HepG2 (cell line): ENCODE data around the gene AGPAT2. TPM values are rescaled to one million over a fixed set of nuclear protein-coding genes. Genes with fewer than 3 reads are reported as not detected.

Source experiments
- ATAC-seq: fragments of 200-7000 bp; cut with Tn5 transposase; 3 replicates; pipeline ENCODE4 v1.9.1; 2020; ENCODE audit warnings: mild to moderate bottlenecking, moderate library complexity
- BruUV-seq: library from RNA; stranded (reverse); fragments of 400-500 nt; replicated peaks from 2 replicates; lab custom pipeline; 2021; lab: Mats Ljungman, UMichigan
- CTCF ChIA-PET: fragments of 300-600 bp; formaldehyde crosslinking; extraction: SDS; loops from one replicate; lab custom pipeline; 2021; ENCODE audit warnings: low total read pairs, inconsistent platforms, low intra/inter-chr PET ratio; lab: Yijun Ruan, JAX
- POLR2A ChIA-PET: fragments of 350-600 bp; sonication (Branson Sonifier 250); formaldehyde crosslinking; loops from one replicate; lab custom pipeline; 2020; ENCODE audit warnings: antibody characterized with exemption, inconsistent platforms; lab: Yijun Ruan, JAX
- DNase-seq: peaks from one replicate; pipeline ENCODE4 v3.0.0-alpha.2; 2015; ENCODE audit warnings: low spot score
- FAIRE-seq: peaks from 3 replicates; lab custom pipeline; 2011; peaks lifted over from hg19 to GRCh38; lab: Jason Lieb, UNC
- H2AFZ ChIP-seq: one replicate; pipeline ENCODE4 v1.6.1; 2011; ENCODE audit warnings: low read length, inconsistent platforms
- H3K27ac ChIP-seq: fragments of 300-600 bp; 3 replicates; pipeline ENCODE4 v1.8.0; 2011; ENCODE audit warnings: mixed run types, mild to moderate bottlenecking, mixed read lengths, low read length, inconsistent platforms; ENCODE audit not compliant: insufficient read depth; ENCODE audit errors: extremely low read length
- H3K27me3 ChIP-seq, 2 experiments: fragments of 200-600 bp in 1 of 2; 2 replicates in 1 of 2; 3 replicates in 1 of 2; pipeline versions ENCODE4 v1.6.0 to v1.8.0; 2011; ENCODE audit warnings: low read length in 2 of 2, mild to moderate bottlenecking in 2 of 2, moderate library complexity in 2 of 2, inconsistent platforms in 1 of 2; ENCODE audit not compliant: insufficient read depth in 2 of 2, control insufficient read depth in 1 of 2
- H3K36me3 ChIP-seq, 2 experiments: fragments of 200-600 bp in 1 of 2; replicated peaks in 1 of 2; 2 replicates in 1 of 2; 3 replicates in 1 of 2; pipeline versions ENCODE4 v1.5.1 to v1.8.0; 2011; ENCODE audit warnings: low read length in 2 of 2, inconsistent platforms in 1 of 2; ENCODE audit not compliant: insufficient read depth in 2 of 2, control insufficient read depth in 1 of 2
- H3K4me1 ChIP-seq: 2 replicates; pipeline ENCODE4 v1.5.1; 2012; ENCODE audit warnings: low read length, inconsistent platforms; ENCODE audit not compliant: insufficient read depth
- H3K4me2 ChIP-seq: 2 replicates; pipeline ENCODE4 v1.6.0; 2011; ENCODE audit warnings: low read depth, low read length, inconsistent platforms
- H3K4me3 ChIP-seq, 3 experiments: fragments of 200-600 bp in 1 of 3; sonication (generic), shearing (Covaris generic) in 1 of 3; replicated peaks in 1 of 3; 2 replicates each; pipeline ENCODE4 v1.5.1; 2011 to 2016; ENCODE audit warnings: low read length in 3 of 3, inconsistent platforms in 2 of 3, low read depth in 2 of 3, mild to moderate bottlenecking in 2 of 3, control low read depth in 1 of 3, mixed read lengths in 1 of 3; ENCODE audit not compliant: insufficient read depth in 1 of 3
- H3K79me2 ChIP-seq: one replicate; pipeline ENCODE4 v1.6.1; 2011; ENCODE audit warnings: low read length, inconsistent platforms; ENCODE audit not compliant: insufficient read depth
- H3K9ac ChIP-seq: 2 replicates; pipeline ENCODE4 v1.6.0; 2011; ENCODE audit warnings: mild to moderate bottlenecking, low read depth, low read length, inconsistent platforms; ENCODE audit not compliant: insufficient read depth
- H3K9me3 ChIP-seq: 2 replicates; pipeline ENCODE4 v1.5.1; 2012; ENCODE audit warnings: mild to moderate bottlenecking, low read length
- H4K20me1 ChIP-seq: 2 replicates; pipeline ENCODE4 v1.6.0; 2011; ENCODE audit warnings: inconsistent platforms, mild to moderate bottlenecking, low read length, moderate library complexity; ENCODE audit not compliant: insufficient read depth
- CHCHD3 ChIP-seq: sonication (generic); formaldehyde crosslinking; IDR thresholded peaks from 2 replicates; pipeline ENCODE4 v1.8.0; 2022; ENCODE audit warnings: mild to moderate bottlenecking, missing genetic modification reagents, moderate library complexity
- DNMT1 ChIP-seq: sonication (generic); formaldehyde crosslinking; IDR thresholded peaks from 2 replicates; pipeline ENCODE4 v1.5.1; 2020; ENCODE audit warnings: mild to moderate bottlenecking, missing genetic modification reagents
- MTA1 ChIP-seq: sonication (generic); formaldehyde crosslinking; IDR thresholded peaks from 2 replicates; pipeline ENCODE4 v1.4.0; 2020; ENCODE audit warnings: missing genetic modification reagents, mild to moderate bottlenecking, borderline replicate concordance
- NR3C1 ChIP-seq: sonication (generic); formaldehyde crosslinking; IDR thresholded peaks from 2 replicates; pipeline ENCODE4 v1.4.0; 2020; ENCODE audit warnings: missing genetic modification reagents
- RARA ChIP-seq: IDR thresholded peaks from 2 replicates; pipeline ENCODE4 v1.6.1; 2016; ENCODE audit warnings: missing genetic modification reagents, missing compliant biosample characterization
- RFXANK ChIP-seq: IDR thresholded peaks from 2 replicates; pipeline ENCODE4 v1.6.1; 2016
- ZFP91 ChIP-seq: sonication (generic); formaldehyde crosslinking; IDR thresholded peaks from 2 replicates; pipeline ENCODE4 v1.9.0; 2022; ENCODE audit warnings: missing genetic modification reagents, mild to moderate bottlenecking, borderline replicate concordance
- ZNF143 ChIP-seq: sonication (generic); formaldehyde crosslinking; IDR thresholded peaks from 2 replicates; pipeline ENCODE4 v1.4.0; 2020; ENCODE audit warnings: missing genetic modification reagents
- ZNF335 ChIP-seq: sonication (generic); formaldehyde crosslinking; IDR thresholded peaks from 2 replicates; pipeline ENCODE4 v1.4.0; 2020; ENCODE audit warnings: missing genetic modification reagents
- ZNF367 ChIP-seq: sonication (generic); formaldehyde crosslinking; IDR thresholded peaks from 2 replicates; pipeline ENCODE4 v1.4.0; 2020; ENCODE audit warnings: missing genetic modification reagents, borderline replicate concordance
- ZNF383 ChIP-seq: sonication (generic); formaldehyde crosslinking; IDR thresholded peaks from 2 replicates; pipeline ENCODE4 v1.4.0; 2020; ENCODE audit warnings: missing genetic modification reagents, mild to moderate bottlenecking, borderline replicate concordance
- ZNF878 ChIP-seq: sonication (generic); formaldehyde crosslinking; IDR thresholded peaks from 2 replicates; pipeline ENCODE4 v1.8.1; 2023; ENCODE audit warnings: mild to moderate bottlenecking, missing genetic modification reagents, moderate library complexity
- ZSCAN22 ChIP-seq: sonication (generic); formaldehyde crosslinking; IDR thresholded peaks from 2 replicates; pipeline ENCODE4 v1.4.0; 2020; ENCODE audit warnings: mild to moderate bottlenecking, missing genetic modification reagents
- WGBS: methylation state at CpG from one replicate; pipeline ENCODE4 v1.1.6; 2017; ENCODE audit warnings: low lambda C conversion rate; 5-methylcytosine and 5-hydroxymethylcytosine counted together
- in situ Hi-C: cut with HindIII; loops from 2 replicates; pipeline ENCODE4 v1.10.0; 2017; ENCODE audit warnings: low pct_unique_long_range_greater_than_20kb; ENCODE audit not compliant: extremely low pct_ligation_motif_present
- intact Hi-C: fragments of 100-400 bp; cut with micrococcal nuclease; formaldehyde crosslinking; loops from one replicate; pipeline ENCODE4 v1.10.0; 2022; ENCODE audit not compliant: unreplicated experiment
- polyA plus RNA-seq, 8 experiments: library from polyadenylated mRNA; depleted of rRNA in 3 of 8; stranded (reverse) in 7 of 8; unstranded in 1 of 8; fragments of >200 nt; fragmentation: Illumina TruSeq in 4 of 8; extraction: Trizol in 4 of 8; gene quantifications; 2 replicates each; pipeline versions ENCODE4 v1.2.1 to v1.2.3, GENCODE V29; 2011 to 2016; ENCODE audit warnings: low read depth in 4 of 8, missing spikeins in 1 of 8, mixed read lengths in 1 of 8; ENCODE audit not compliant: insufficient read depth in 1 of 8
- total RNA-seq, 5 experiments: library from RNA; depleted of rRNA; stranded (reverse); fragments of >200 nt; fragmentation: Illumina TruSeq; extraction: Trizol; gene quantifications; 2 replicates each; pipeline ENCODE4 v1.2.3, GENCODE V29; 2016; ENCODE audit warnings: low read depth in 1 of 5
- TF ChIP-seq, protein P1 (sequence below): sonication (generic); formaldehyde crosslinking; IDR thresholded peaks from 2 replicates; pipeline ENCODE4 v1.5.0; 2020; ENCODE audit warnings: mild to moderate bottlenecking, missing genetic modification reagents
- TF ChIP-seq, protein P2 (sequence below): sonication (generic); formaldehyde crosslinking; IDR thresholded peaks from 2 replicates; pipeline ENCODE4 v1.8.1; 2023; ENCODE audit warnings: mild to moderate bottlenecking, missing genetic modification reagents, borderline replicate concordance
- TF ChIP-seq, protein P3 (sequence below): sonication (generic); formaldehyde crosslinking; IDR thresholded peaks from 2 replicates; pipeline ENCODE4 v1.4.0; 2020; ENCODE audit warnings: missing genetic modification reagents, borderline replicate concordance

The AGPAT2 gene
- total and polyA plus RNA-seq, 2 of the 13 experiments (the other 11 are each of a cell fraction or from before 2014, with no cell fraction given) = 3.9 to 25.8 TPM

GRCh38 chr9:136630662-136630992 is 56.6 kb downstream of the AGPAT2 start:
- peaks cover 20% of the 10 kb centered on the region for H3K4me1 ChIP-seq
- ATAC-seq (no peak), FAIRE-seq (no peak), DNase-seq (no peak)
- H3K79me2 ChIP-seq = no peaks in the 10 kb centered on the region
- BruUV-seq = no TSS peak
- H3K36me3 ChIP-seq = no peaks in the 10 kb centered on the region
- in situ Hi-C loops = loop anchor here (25.0 kb wide), 1 partner anchor 293 kb away; the partner anchor contains the start of gene GPSM1
- no peak overlapping the region for H3K9ac ChIP-seq
- no peak overlapping the region for H3K27ac ChIP-seq
- ChIA-PET POLR2A (no interaction called here), CTCF (interaction anchor here (1.5 to 4.2 kb wide), 3 partner anchors 14 to 143 kb away, joined by 3 to 101 read pairs (median 5); no protein-coding TSS in a partner anchor)
- no peak overlapping the region for H3K4me2 ChIP-seq
- H2AFZ ChIP-seq = no peak overlapping the region
- peaks cover 18 to 60% of the 10 kb centered on the region in 2 experiments; a peak in 4 of 5 replicates for H3K27me3 ChIP-seq
- H3K9me3 ChIP-seq = no peaks in the 10 kb centered on the region
- intact Hi-C loops = loop anchor here (1.0 kb wide), 1 partner anchor 145 kb away; no protein-coding TSS in a partner anchor
- H4K20me1 ChIP-seq = peaks cover 17% of the 10 kb centered on the region; the same call in 1 of the 2 replicates
- 43% methylated on average over 12 of the region's 12 CpGs for WGBS
- TF ChIP-seq, protein P1, sequence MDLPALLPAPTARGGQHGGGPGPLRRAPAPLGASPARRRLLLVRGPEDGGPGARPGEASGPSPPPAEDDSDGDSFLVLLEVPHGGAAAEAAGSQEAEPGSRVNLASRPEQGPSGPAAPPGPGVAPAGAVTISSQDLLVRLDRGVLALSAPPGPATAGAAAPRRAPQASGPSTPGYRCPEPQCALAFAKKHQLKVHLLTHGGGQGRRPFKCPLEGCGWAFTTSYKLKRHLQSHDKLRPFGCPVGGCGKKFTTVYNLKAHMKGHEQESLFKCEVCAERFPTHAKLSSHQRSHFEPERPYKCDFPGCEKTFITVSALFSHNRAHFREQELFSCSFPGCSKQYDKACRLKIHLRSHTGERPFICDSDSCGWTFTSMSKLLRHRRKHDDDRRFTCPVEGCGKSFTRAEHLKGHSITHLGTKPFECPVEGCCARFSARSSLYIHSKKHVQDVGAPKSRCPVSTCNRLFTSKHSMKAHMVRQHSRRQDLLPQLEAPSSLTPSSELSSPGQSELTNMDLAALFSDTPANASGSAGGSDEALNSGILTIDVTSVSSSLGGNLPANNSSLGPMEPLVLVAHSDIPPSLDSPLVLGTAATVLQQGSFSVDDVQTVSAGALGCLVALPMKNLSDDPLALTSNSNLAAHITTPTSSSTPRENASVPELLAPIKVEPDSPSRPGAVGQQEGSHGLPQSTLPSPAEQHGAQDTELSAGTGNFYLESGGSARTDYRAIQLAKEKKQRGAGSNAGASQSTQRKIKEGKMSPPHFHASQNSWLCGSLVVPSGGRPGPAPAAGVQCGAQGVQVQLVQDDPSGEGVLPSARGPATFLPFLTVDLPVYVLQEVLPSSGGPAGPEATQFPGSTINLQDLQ = 0 out of 2 replicates have a peak, but pooled peaks have one; percentile 2
- 0 out of 2 replicates have a peak, but pooled peaks have one; percentile 1 for TF ChIP-seq MTA1
- TF ChIP-seq, protein P2, sequence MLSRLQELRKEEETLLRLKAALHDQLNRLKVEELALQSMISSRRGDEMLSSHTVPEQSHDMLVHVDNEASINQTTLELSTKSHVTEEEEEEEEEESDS (CRISPR knock-in tag) = no peak
- no peak for TF ChIP-seq NR3C1 (CRISPR knock-in tag)
- no peak for TF ChIP-seq ZNF143
- TF ChIP-seq ZFP91 (CRISPR knock-in tag) = peak; percentile 5; the same call in 1 of the 2 replicates
- TF ChIP-seq ZNF335 (CRISPR knock-in tag) = no peak
- 0 out of 2 replicates have a peak, but pooled peaks have one; percentile 18 for TF ChIP-seq DNMT1
- 0 out of 2 replicates have a peak, but pooled peaks have one; percentile 28 for TF ChIP-seq CHCHD3 (CRISPR knock-in tag)
- TF ChIP-seq ZSCAN22 = no peak
- TF ChIP-seq RFXANK (CRISPR knock-in tag) = no peak
- no peak for TF ChIP-seq RARA
- TF ChIP-seq ZNF878 = no peak
- no peak for TF ChIP-seq ZNF367 (CRISPR knock-in tag)
- no peak for TF ChIP-seq ZNF383 (CRISPR knock-in tag)
- TF ChIP-seq, protein P3, sequence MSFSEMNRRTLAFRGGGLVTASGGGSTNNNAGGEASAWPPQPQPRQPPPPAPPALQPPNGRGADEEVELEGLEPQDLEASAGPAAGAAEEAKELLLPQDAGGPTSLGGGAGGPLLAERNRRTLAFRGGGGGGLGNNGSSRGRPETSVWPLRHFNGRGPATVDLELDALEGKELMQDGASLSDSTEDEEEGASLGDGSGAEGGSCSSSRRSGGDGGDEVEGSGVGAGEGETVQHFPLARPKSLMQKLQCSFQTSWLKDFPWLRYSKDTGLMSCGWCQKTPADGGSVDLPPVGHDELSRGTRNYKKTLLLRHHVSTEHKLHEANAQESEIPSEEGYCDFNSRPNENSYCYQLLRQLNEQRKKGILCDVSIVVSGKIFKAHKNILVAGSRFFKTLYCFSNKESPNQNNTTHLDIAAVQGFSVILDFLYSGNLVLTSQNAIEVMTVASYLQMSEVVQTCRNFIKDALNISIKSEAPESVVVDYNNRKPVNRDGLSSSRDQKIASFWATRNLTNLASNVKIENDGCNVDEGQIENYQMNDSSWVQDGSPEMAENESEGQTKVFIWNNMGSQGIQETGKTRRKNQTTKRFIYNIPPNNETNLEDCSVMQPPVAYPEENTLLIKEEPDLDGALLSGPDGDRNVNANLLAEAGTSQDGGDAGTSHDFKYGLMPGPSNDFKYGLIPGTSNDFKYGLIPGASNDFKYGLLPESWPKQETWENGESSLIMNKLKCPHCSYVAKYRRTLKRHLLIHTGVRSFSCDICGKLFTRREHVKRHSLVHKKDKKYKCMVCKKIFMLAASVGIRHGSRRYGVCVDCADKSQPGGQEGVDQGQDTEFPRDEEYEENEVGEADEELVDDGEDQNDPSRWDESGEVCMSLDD (CRISPR knock-in tag) = no peak
- no peak overlapping the region for H3K4me3 ChIP-seq
